Bronchial epithelial cell (primary cell): ENCODE data around the gene ZBTB45. TPM values are rescaled to one million over a fixed set of nuclear protein-coding genes. Genes with fewer than 3 reads are reported as not detected.

Experiments used
- DNase-seq: peaks from one replicate; pipeline ENCODE4 v3.0.0-alpha.2; 2010; ENCODE audit warnings: low read depth
- FAIRE-seq: peaks from 2 replicates; lab custom pipeline; 2011; peaks lifted over from hg19 to GRCh38; lab: Jason Lieb, UNC
- H3K27me3 ChIP-seq: 2 replicates; pipeline ENCODE4 v1.5.1; 2011; ENCODE audit warnings: low read length; ENCODE audit not compliant: control insufficient read depth, insufficient read depth
- H3K36me3 ChIP-seq: 2 replicates; pipeline ENCODE4 v1.5.1; 2011; ENCODE audit warnings: low read length; ENCODE audit not compliant: control insufficient read depth, insufficient read depth
- H3K4me3 ChIP-seq: 2 replicates; pipeline ENCODE4 v1.5.1; 2011; ENCODE audit warnings: mild to moderate bottlenecking, low read depth, low read length, control low read depth
- total RNA-seq: library from RNA; depleted of rRNA; stranded (reverse); fragments of >200 nt; gene quantifications from 2 replicates; pipeline ENCODE4 v1.2.1, GENCODE V29; 2014
- TF ChIP-seq, protein P1 (sequence below): IDR thresholded peaks from 2 replicates; pipeline ENCODE4 v1.5.1; 2011; ENCODE audit warnings: mild to moderate bottlenecking, moderate library complexity, low read length, control low read depth, inconsistent platforms; ENCODE audit not compliant: insufficient read depth, severe bottlenecking

The ZBTB45 gene
- total RNA-seq, 1 donor from 2014 or later = 3.4 TPM

DNA sequence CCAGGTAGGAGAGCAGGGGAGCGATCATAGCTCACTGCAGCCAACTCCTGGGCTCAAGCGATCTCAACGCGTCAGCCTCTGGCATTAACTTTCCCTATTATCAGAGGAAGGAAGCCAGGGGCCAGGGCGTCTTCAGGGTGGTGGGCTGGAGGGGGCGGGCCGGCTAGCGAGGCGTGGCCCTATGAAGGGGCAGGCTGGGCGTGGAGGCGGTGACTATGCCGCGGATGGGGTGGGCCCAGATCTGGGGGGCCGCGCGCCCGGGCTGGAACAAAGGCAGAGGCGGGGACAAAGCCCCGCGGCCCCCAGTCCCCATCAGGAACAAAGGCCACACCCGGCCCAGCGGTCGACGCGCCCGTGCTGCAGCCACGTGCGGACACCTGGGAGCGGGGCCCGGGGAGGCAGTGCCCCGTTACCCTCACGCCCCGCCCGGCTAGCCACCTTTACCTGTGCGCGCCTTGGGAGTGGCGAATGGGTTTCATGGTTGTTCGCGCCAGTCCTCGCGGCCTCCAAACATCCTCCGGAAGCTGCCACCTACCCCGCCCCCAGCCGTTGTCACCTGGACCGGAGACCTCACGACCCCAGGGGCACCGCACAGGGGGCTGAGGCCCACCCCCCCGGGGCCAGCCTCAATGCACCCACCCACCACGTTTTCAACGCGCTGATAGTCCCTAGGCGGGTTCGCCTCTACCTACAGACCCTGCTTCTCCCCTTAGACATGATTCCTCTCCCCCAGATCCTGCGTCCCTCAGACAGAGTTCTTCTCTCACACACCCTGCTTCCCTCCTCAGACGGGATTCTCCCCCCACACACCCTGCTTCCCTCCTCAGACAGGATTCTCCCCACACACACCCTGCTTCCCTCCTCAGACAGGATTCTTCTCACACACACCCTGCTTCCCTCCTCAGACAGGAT lies 18.9 kb upstream of the ZBTB45 start:
- TF ChIP-seq, protein P1, sequence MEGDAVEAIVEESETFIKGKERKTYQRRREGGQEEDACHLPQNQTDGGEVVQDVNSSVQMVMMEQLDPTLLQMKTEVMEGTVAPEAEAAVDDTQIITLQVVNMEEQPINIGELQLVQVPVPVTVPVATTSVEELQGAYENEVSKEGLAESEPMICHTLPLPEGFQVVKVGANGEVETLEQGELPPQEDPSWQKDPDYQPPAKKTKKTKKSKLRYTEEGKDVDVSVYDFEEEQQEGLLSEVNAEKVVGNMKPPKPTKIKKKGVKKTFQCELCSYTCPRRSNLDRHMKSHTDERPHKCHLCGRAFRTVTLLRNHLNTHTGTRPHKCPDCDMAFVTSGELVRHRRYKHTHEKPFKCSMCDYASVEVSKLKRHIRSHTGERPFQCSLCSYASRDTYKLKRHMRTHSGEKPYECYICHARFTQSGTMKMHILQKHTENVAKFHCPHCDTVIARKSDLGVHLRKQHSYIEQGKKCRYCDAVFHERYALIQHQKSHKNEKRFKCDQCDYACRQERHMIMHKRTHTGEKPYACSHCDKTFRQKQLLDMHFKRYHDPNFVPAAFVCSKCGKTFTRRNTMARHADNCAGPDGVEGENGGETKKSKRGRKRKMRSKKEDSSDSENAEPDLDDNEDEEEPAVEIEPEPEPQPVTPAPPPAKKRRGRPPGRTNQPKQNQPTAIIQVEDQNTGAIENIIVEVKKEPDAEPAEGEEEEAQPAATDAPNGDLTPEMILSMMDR = no peak
- no peak for DNase-seq
- H3K36me3 ChIP-seq = no peaks in the 10 kb centered on the region
- FAIRE-seq = no peak
- H3K4me3 ChIP-seq = peak overlapping the region; percentile 35
- no peaks in the 10 kb centered on the region for H3K27me3 ChIP-seq

DNA sequence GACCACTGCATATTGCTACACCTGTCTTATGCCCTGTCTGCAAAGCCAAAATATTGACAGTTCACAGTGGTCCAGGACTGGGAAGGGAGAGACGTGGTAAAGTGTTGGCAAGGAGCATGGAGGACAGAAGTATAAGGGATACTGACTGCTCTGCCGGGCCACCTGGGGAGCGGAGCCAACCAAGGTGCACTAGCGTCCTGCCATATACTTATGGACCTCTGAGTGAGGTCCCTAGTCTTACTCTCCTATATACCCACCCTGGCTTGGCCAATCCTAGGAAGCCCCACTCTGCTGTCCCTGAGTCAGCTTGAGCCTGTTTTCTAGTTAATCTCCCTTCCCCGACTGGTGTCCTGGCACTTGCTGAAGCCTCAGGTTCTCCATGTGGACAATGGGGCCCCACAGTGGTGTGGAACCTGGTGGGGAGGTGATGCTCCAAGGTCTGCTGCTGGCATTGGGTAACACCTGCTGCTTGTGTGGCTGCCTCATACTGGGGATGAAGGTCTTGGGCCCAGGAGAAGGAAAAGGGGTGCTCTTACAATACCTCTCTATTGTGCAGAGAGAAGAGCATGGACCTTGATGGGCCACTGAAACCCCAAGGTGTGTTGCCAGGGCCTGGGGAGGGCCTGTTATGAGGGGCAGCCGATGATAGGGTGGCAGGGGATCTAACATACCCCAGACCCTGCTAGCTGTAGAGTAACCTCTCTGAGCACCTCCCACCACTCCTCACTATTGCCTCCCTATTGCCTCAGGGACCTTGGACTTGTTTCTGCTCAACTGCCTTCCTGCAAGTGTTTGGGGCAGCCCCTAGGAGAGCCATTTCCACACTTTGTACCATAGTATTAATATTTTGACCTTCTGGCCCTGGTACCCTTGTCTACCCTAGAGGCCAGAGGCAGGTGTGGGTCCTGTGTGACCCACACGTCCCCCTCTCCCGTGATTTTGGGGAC lies 17.5 kb upstream of the ZBTB45 start:
- no peak overlapping the region for H3K4me3 ChIP-seq
- H3K27me3 ChIP-seq = no peaks in the 10 kb centered on the region
- no peaks in the 10 kb centered on the region for H3K36me3 ChIP-seq
- no peak for DNase-seq
- TF ChIP-seq, protein P1 = no peak
- no peak for FAIRE-seq

DNA sequence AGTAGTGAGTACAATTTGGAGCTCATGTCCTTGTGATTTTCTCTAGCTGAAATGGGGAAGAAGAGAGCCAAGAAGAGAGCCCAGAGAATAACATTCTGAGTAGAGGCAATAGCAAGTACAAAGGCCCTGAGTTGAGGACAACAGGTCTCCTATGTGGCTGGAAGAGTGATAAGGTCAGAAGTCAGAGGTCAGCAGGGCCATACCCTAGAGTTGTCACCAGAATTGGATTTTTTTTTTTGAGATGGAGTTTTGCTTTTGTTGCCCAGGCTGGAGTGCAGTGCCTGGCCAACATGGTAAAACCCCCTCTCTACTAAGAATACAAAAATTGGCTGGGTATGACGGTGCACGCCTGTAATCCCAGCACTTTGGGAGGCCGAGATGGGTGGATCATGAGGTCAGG lies 16.2 kb upstream of the ZBTB45 start:
- no peaks in the 10 kb centered on the region for H3K27me3 ChIP-seq
- TF ChIP-seq, protein P1 = no peak
- H3K36me3 ChIP-seq = no peaks in the 10 kb centered on the region
- H3K4me3 ChIP-seq = no peak overlapping the region
- FAIRE-seq = no peak
- DNase-seq = no peak

DNA sequence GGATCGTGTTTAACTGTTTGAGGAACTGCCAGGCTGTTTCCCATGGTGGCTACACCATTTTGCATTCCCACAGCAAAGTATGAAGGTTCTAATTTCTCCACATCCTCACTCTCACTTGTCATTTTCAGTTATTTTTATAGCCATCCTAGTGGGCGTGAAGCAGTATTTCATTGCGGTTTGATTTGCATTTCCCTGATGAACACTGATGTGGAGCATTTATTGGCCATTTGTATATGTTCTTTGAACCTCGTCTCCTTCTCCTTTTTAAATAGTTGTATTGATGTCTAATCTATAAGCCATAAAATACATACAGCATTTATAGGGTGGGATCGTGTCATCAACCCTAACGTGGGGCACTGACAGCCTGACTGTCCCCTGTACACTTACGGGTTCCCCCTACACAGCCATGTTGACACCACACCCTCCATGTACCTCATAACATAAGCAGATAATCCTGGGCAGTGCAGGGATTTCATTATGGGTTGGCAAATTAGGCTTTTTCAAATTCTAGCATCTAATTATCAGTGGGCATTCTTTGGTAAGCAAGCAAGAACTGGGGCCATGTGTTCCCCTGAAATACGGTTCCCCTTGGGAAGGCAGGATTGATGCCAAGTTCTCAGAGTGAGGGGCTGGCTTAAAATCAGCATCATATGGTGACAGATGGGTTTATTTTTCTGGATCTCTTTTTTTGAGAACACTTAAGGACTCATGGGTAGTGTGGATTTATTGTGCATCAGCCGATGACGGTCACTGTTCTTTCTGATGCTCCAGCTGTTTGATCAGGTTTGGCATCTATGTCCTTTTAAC lies 11.6 kb upstream of the ZBTB45 start:
- DNase-seq (no peak), FAIRE-seq (no peak)
- H3K27me3 ChIP-seq = no peaks in the 10 kb centered on the region
- H3K36me3 ChIP-seq = no peaks in the 10 kb centered on the region
- no peak overlapping the region for H3K4me3 ChIP-seq
- TF ChIP-seq, protein P1 = no peak

DNA sequence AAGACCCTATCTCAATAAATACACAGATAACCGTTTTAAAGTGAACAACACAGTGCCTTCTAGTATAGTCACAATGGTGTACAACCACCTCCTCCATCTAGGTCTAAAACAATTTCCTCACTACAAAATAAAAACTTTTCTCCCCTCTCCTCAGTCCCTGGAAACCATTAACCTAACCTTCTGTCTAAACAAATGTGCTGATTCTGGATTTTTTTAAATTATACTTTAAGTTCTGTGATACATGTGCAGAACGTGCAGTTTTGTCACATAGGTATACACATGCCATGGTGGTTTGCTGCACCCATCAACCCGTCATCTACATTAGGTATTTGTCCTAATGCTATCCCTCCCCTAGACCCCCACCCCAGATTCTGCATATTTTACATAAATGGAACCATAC lies 9.8 kb upstream of the ZBTB45 start:
- FAIRE-seq (no peak), DNase-seq (no peak)
- H3K4me3 ChIP-seq = no peak overlapping the region
- TF ChIP-seq, protein P1 = no peak
- no peaks in the 10 kb centered on the region for H3K27me3 ChIP-seq
- no peaks in the 10 kb centered on the region for H3K36me3 ChIP-seq
